GM23338 (cell line): ENCODE measurements around the gene B3GALT4. TPM values are rescaled to one million over a fixed set of nuclear protein-coding genes. Genes with fewer than 3 reads are reported as not detected.

Source experiments
- ATAC-seq: fragments of 200-7000 bp; cut with Tn5 transposase; 3 replicates; pipeline ENCODE4 v1.9.1; 2020
- DNase-seq: peaks from one replicate; pipeline ENCODE4 v3.0.0-alpha.2; 2015; ENCODE audit warnings: low spot score
- H2AFZ ChIP-seq: fragments of 200-600 bp; sonication (generic); 2 replicates; pipeline ENCODE4 v1.8.0; 2016; ENCODE audit warnings: antibody characterized with exemption, mild to moderate bottlenecking, moderate library complexity
- H3F3A ChIP-seq: fragments of 200-600 bp; sonication (generic); replicated peaks from 2 replicates; pipeline ENCODE4 v1.8.0; 2017; ENCODE audit warnings: antibody characterized with exemption, mixed run types, low read depth
- H3K27ac ChIP-seq: fragments of 200-600 bp; sonication (generic); 2 replicates; pipeline ENCODE4 v1.6.1; 2016; ENCODE audit warnings: low read depth
- H3K27me3 ChIP-seq: fragments of 200-600 bp; sonication (generic); 2 replicates; pipeline ENCODE4 v1.8.0; 2016; ENCODE audit warnings: mild to moderate bottlenecking, mixed run types, moderate library complexity; ENCODE audit not compliant: insufficient read depth
- H3K36me3 ChIP-seq: fragments of 200-600 bp; sonication (generic); 2 replicates; pipeline ENCODE4 v1.8.0; 2016; ENCODE audit warnings: mild to moderate bottlenecking; ENCODE audit not compliant: insufficient read depth
- H3K4me1 ChIP-seq: fragments of 200-600 bp; sonication (generic); 2 replicates; pipeline ENCODE4 v1.8.0; 2016; ENCODE audit warnings: mild to moderate bottlenecking, moderate library complexity; ENCODE audit not compliant: insufficient read depth
- H3K4me2 ChIP-seq: fragments of 200-600 bp; sonication (generic); 2 replicates; pipeline ENCODE4 v1.7.1; 2017; ENCODE audit warnings: mixed run types
- H3K4me3 ChIP-seq: fragments of 200-600 bp; sonication (generic); 2 replicates; pipeline ENCODE4 v1.6.1; 2016; ENCODE audit warnings: mixed run types
- H3K79me2 ChIP-seq: fragments of 200-600 bp; sonication (generic); replicated peaks from 2 replicates; pipeline ENCODE4 v1.8.0; 2017; ENCODE audit warnings: mild to moderate bottlenecking; ENCODE audit not compliant: insufficient read depth
- H3K9me2 ChIP-seq: fragments of 200-600 bp; sonication (generic); 2 replicates; pipeline ENCODE4 v1.8.0; 2017; ENCODE audit not compliant: insufficient read depth
- H4K20me1 ChIP-seq: fragments of 200-600 bp; sonication (generic); replicated peaks from 2 replicates; pipeline ENCODE4 v1.8.0; 2017; ENCODE audit warnings: mild to moderate bottlenecking; ENCODE audit not compliant: insufficient read depth
- H3K27ac Mint-ChIP-seq: 2 replicates; pipeline ENCODE4 v1.8.0; 2020; ENCODE audit warnings: inconsistent platforms, mild to moderate bottlenecking, moderate library complexity, mixed read lengths
- H3K27me3 Mint-ChIP-seq: 3 replicates; pipeline ENCODE4 v1.8.0; 2022; ENCODE audit warnings: low read depth, mild to moderate bottlenecking, moderate library complexity, mixed read lengths, inconsistent platforms; ENCODE audit not compliant: insufficient read depth, poor library complexity
- H3K36me3 Mint-ChIP-seq: 3 replicates; pipeline ENCODE4 v1.8.0; 2021; ENCODE audit warnings: low read depth, mild to moderate bottlenecking, inconsistent platforms, moderate library complexity, mixed read lengths
- H3K4me1 Mint-ChIP-seq: 3 replicates; pipeline ENCODE4 v1.8.0; 2020; ENCODE audit warnings: mild to moderate bottlenecking, inconsistent platforms, mixed read lengths
- H3K4me3 Mint-ChIP-seq: 3 replicates; pipeline ENCODE4 v1.8.0; 2021; ENCODE audit warnings: moderate library complexity, mild to moderate bottlenecking, inconsistent platforms, mixed read lengths
- H3K9me3 Mint-ChIP-seq: 3 replicates; pipeline ENCODE4 v1.8.0; 2020; ENCODE audit warnings: moderate library complexity, mild to moderate bottlenecking, inconsistent platforms, mixed read lengths
- CTCF ChIP-seq, 2 experiments: fragments of 200-600 bp in 1 of 2; sonication (generic) in 1 of 2; conservative IDR thresholded peaks; 2 replicates each; pipeline versions ENCODE4 v1.5.1 to v1.6.1; 2016 to 2017; ENCODE audit warnings: antibody characterized with exemption in 2 of 2, low read depth in 2 of 2, mild to moderate bottlenecking in 2 of 2, moderate library complexity in 1 of 2
- ETS1 ChIP-seq: IDR thresholded peaks from 2 replicates; pipeline ENCODE4 v1.6.1; 2016; ENCODE audit warnings: antibody characterized with exemption
- POLR2AphosphoS5 ChIP-seq: IDR thresholded peaks from 2 replicates; pipeline ENCODE4 v1.6.1; 2016; ENCODE audit warnings: antibody characterized with exemption, low read depth
- ZNF462 ChIP-seq: fragments of 250-450 bp; sonication (Bioruptor Pico); IDR thresholded peaks from 2 replicates; pipeline ENCODE4 v1.5.0; 2020; ENCODE audit warnings: mild to moderate bottlenecking, moderate library complexity
- polyA plus RNA-seq: library from polyadenylated mRNA; unstranded; fragments of >200 nt; fragmentation: Nextera tagmentation; extraction: Ambion mirVana; gene quantifications from 2 replicates; pipeline ENCODE4 v1.2.1, GENCODE V29; 2016
- total RNA-seq: library from RNA; depleted of rRNA; stranded (reverse); fragments of >200 nt; shearing (Covaris generic); gene quantifications from 2 replicates; pipeline ENCODE4 v1.2.3, GENCODE V29; 2014

B3GALT4 gene
- total and polyA plus RNA-seq, 2 experiments from 2014 or later, result 1.3 to 2.3 TPM

DNA sequence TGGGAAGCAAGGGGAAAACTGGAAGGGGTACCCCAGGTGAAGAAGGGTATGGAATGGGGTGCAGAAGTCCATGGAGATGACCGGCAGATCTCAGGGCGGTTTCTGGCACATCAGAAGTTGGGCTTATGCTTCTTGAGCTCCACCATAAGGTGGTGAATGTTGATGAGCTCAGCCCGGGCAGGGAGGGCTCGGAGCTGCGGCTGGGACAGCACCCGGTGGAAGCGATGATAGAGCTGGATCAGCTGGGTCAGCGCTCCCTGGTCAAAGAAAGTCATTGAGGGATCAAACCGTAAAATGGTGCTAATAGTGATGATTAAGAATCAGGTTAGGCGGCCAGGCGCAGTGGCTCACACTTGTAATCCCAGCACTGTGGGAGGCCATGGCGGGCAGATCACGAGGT, 26.2 kb upstream of the B3GALT4 start (continued):
- no peak for TF ChIP-seq ZNF462 (CRISPR knock-in tag)
- TF ChIP-seq ETS1, result no peak

- H3K36me3 ChIP-seq, result no peaks in the 10 kb centered on the region
- no peak overlapping the region for H3K4me2 ChIP-seq
- H3K4me3 ChIP-seq, result no peak overlapping the region
- H3F3A ChIP-seq, result peaks cover 10% of the 10 kb centered on the region; the same call in 1 of the 2 replicates
- DNase-seq (no peak), ATAC-seq (no peak)
- no peak overlapping the region for H2AFZ ChIP-seq
- no peak overlapping the region for H3K27ac ChIP-seq
- TF ChIP-seq CTCF (conservative IDR thresholded peaks at IDR 0.05; ENCODE audit: low read depth in 2 of 2) (peak in 1 of 2 experiments; percentile 19; a peak in 1 of 4 replicates), POLR2AphosphoS5 (no peak)
- peaks cover 23% of the 10 kb centered on the region for H3K27me3 ChIP-seq
- H3K27me3 Mint-ChIP-seq, result peaks cover 15% of the 10 kb centered on the region
- peaks cover 19% of the 10 kb centered on the region for H3K4me1 Mint-ChIP-seq
- no peaks in the 10 kb centered on the region for H3K9me3 Mint-ChIP-seq
- H3K9me2 ChIP-seq, result no peaks in the 10 kb centered on the region
- H3K4me3 Mint-ChIP-seq, result no peak overlapping the region; the same call in 2 of the 3 replicates
- peaks cover 24% of the 10 kb centered on the region for H3K36me3 Mint-ChIP-seq
- H4K20me1 ChIP-seq, result no peaks in the 10 kb centered on the region
- no peaks in the 10 kb centered on the region for H3K79me2 ChIP-seq
- H3K27ac Mint-ChIP-seq, result no peak overlapping the region
- H3K4me1 ChIP-seq, result peaks cover 12% of the 10 kb centered on the region
Observed at GRCh38 chr6:33251395-33252012, 25.4 kb upstream of the B3GALT4 start.
